IPS-20b (cell line): Measurements from ENCODE around the gene TRIM54.

Experiments
- H3K27ac ChIP-seq: one replicate; pipeline ENCODE4 v1.5.1; 2013; ENCODE audit warnings: low read length
- H3K27me3 ChIP-seq: 2 replicates; pipeline ENCODE4 v1.6.1; 2013; ENCODE audit warnings: mild to moderate bottlenecking, low read length, inconsistent platforms; ENCODE audit not compliant: insufficient read depth
- H3K36me3 ChIP-seq: 2 replicates; pipeline ENCODE4 v1.6.1; 2013; ENCODE audit warnings: low read depth, mild to moderate bottlenecking, inconsistent platforms, low read length, moderate library complexity; ENCODE audit not compliant: insufficient read depth
- H3K4me1 ChIP-seq: 2 replicates; pipeline ENCODE4 v1.6.1; 2013; ENCODE audit warnings: mild to moderate bottlenecking, control low read depth, inconsistent platforms, low read length, moderate library complexity; ENCODE audit not compliant: insufficient read depth
- H3K4me3 ChIP-seq: 2 replicates; pipeline ENCODE4 v1.5.1; 2013; ENCODE audit warnings: mild to moderate bottlenecking, low read length, inconsistent platforms
- H3K9ac ChIP-seq: 2 replicates; pipeline ENCODE4 v1.6.1; 2013; ENCODE audit warnings: low read depth, mild to moderate bottlenecking, inconsistent platforms, low read length, moderate library complexity
- H3K9me3 ChIP-seq: 2 replicates; pipeline ENCODE4 v1.6.1; 2013; ENCODE audit warnings: mild to moderate bottlenecking, low read depth, low read length, inconsistent platforms; ENCODE audit not compliant: insufficient read depth

TRIM54 gene

GRCh38 chr2:27353762-27354596 is 71.8 kb downstream of the TRIM54 start:
- H3K27me3 ChIP-seq, result no peaks in the 10 kb centered on the region
- no peak overlapping the region for H3K27ac ChIP-seq
- peaks cover 14% of the 10 kb centered on the region for H3K4me1 ChIP-seq
- peak overlapping the region; percentile 44; the same call in 1 of the 2 replicates for H3K9ac ChIP-seq
- no peaks in the 10 kb centered on the region for H3K9me3 ChIP-seq
- peaks cover 6% of the 10 kb centered on the region for H3K36me3 ChIP-seq
- no peak overlapping the region for H3K4me3 ChIP-seq

- H3K27me3 ChIP-seq, result no peaks in the 10 kb centered on the region
- no peaks in the 10 kb centered on the region for H3K9me3 ChIP-seq
- peaks cover 6% of the 10 kb centered on the region for H3K36me3 ChIP-seq
- H3K27ac ChIP-seq, result no peak overlapping the region
- H3K9ac ChIP-seq, result no peak overlapping the region
- no peak overlapping the region for H3K4me3 ChIP-seq
- H3K4me1 ChIP-seq, result peaks cover 14% of the 10 kb centered on the region
These were observed 72.3 kb downstream of the TRIM54 start for GRCh38 chr2:27354597-27354927.

DNA sequence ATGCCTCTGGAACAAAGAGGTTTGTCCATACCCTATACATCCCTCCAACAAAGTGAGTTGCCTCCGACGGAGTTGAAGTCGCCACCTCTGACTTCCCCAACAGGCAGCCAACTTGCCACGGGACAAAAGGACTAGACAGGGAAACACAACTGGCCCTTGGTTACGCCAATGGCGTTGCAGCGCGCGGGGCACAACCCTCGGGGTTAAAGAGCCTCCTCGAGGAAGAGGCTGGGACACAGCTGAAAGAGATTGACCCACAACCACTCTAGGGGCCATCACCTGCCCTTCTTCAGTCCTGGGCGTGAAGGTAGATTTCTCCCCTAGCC is 73.8 kb downstream of the TRIM54 start:
- Histone ChIP-seq H3K9ac (peak overlapping the region; percentile 99), H3K27me3 (no peaks in the 10 kb centered on the region), H3K9me3 (no peaks in the 10 kb centered on the region; the same call in 1 of the 2 replicates), H3K27ac (peak overlapping the region; percentile 100), H3K4me3 (peak overlapping the region; percentile 92), H3K4me1 (peaks cover 14% of the 10 kb centered on the region), H3K36me3 (no peaks in the 10 kb centered on the region)

- Histone ChIP-seq H3K27me3 (no peaks in the 10 kb centered on the region), H3K36me3 (no peaks in the 10 kb centered on the region), H3K27ac (peak within 1 kb of the TSS; percentile 100), H3K4me1 (peaks cover 14% of the 10 kb centered on the region), H3K9ac (peak within 1 kb of the TSS; percentile 99), H3K4me3 (peak within 1 kb of the TSS; percentile 92), H3K9me3 (no peaks in the 10 kb centered on the region; the same call in 1 of the 2 replicates)
These were observed 74.4 kb downstream of the TRIM54 start, which contains the start of gene GTF3C2 for GRCh38 chr2:27356382-27357181. Gene GTF3C2, minus strand, starts transcription at chr2:27356764. Its CDS starts 13,210 bp downstream, at chr2:27343554.
